ENCODE results near the gene MICAL3.
"Not testable (repeated sequence)": the region's sequence is repeated elsewhere in the genome, so short reads cannot be mapped to it uniquely, and the experiment has no call there.

Gene MICAL3

GRCh38 chr22:17772958-17773605 lies 251.3 kb downstream of the MICAL3 start:
- no peak for DNase-seq

- no peak for DNase-seq
Measured at GRCh38 chr22:17772249-17772957, 252.0 kb downstream of the MICAL3 start.

DNA sequence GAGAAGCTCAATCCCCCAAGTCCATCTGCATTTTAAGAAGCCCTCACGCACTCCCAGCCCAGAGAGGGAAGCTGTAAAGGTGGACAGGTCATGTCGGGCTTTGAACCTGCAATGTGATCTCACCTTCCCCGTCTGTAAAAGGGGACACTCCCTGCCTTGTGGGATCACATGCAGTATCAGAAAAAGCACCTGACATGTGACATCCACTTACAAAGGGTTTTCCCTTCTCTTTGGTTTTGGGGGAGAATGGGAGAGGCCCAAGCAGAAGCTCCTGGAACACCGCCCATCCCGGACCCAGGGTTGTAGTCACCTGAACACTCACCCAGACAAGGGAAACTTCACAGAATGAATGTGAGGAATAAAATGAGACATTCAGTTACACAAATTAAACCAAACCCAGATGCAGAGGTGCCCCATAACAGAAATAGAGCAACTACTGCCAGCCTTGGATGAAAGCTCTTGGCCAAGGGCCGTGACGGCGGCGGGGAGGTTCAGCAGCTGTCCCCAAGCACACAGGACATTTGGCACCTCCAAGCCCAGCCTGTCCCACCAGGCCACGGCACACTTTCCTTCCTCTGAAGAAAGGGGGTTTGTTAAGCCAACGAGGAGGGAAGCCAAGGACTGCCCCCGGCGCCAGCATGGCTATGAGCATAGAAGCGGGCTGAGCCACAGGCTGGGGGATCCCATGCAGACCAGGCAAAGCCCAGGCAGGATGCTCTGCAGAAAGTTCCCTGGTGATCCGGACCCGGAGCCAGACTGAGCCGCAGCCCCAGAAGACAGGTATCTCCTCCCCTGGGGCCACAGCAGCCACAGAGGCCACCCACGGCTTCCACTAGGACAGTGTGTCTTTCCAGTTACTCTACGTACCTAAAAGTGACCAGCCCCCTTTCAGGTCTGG lies 253.9 kb downstream of the MICAL3 start:
- DNase-seq: no peak

DNA sequence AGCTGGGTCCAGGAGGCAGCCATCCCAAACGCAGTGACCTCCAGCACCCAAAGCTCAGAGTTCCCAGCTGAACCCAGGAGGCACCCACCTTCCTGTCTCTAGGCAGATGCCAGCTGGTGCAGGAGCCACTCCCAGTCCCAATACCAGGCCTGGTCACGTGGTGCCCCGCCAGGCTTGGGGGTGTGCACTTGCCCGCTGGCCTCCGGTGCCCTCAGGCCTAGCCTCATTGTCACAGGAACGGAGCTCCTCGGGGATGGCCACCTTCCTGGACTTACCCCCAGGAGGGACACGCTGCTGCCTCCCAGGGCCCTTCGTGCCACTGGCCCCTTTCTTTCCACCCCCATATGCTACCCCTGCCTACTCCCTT lies 254.7 kb downstream of the MICAL3 start:
- DNase-seq: no peak

- no peak for DNase-seq
Measured at GRCh38 chr22:17769013-17769715, 255.2 kb downstream of the MICAL3 start.

GRCh38 chr22:17767233-17768065 lies 256.9 kb downstream of the MICAL3 start:
- DNase-seq: peak; percentile 39

DNA sequence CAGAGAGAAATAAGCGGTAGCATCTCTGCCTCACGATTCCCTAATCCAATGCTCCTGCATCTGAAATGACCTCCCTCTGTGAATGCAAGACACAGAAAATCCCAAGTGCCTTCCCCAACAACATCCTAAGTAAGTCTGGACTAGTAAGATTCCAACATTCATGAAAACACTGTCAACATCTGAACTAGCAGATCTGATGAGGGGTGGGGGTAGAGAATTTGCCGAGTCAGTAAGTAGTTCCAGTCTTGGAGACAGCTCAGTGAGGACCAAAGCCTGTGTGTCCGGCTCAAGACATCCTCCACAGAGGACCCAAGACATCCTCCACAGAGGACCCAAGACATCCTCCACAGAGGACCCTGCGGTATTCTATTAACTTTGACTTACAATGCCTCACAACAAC lies 259.5 kb downstream of the MICAL3 start:
- DNase-seq: not testable (repeated sequence)

DNA sequence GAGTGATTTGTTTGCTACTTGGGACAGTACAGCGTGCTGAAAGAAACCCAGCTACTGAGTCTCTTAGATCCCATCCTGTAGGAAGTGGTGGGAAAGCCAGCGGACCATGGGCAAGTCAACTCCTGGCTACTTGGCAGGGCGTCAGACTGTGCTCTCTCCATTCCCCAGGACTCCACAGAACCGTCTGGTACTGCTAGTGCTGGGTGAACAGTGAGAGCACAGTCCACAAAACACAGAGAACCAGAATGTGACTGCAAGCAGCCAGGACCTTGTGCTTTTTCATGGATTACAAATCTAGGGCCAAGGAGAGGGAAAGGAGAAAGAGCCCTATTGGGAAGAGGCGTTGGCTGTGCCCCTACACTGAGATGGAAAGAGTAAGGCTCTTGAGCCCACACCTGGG lies 260.3 kb downstream of the MICAL3 start:
- no peak for DNase-seq

GRCh38 chr22:17763442-17763841 lies 260.9 kb downstream of the MICAL3 start:
- DNase-seq: not testable (repeated sequence)

DNA sequence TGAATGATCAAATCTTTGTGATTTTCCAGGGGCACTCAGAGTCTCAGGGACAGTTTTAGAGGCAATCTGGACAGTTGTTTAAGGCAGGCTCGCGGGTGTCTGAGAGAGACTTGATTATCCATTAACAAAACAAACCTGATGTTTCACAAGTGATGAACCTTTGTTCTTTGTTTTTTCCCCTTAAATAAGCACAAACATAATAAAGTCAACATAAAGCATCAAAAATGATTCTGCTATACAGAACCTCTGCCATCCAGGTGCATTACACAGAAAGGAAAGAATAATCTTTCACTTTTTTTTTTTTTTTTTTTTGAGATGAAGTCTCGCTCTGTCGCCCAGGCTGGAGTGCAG lies 263.2 kb downstream of the MICAL3 start:
- DNase-seq: no peak

GRCh38 chr22:17754233-17754925 lies 270.0 kb downstream of the MICAL3 start:
- DNase-seq: peak; percentile 37

- DNase-seq: no peak
Measured at GRCh38 chr22:17753401-17753989, 270.9 kb downstream of the MICAL3 start.

- no peak for DNase-seq
Measured at GRCh38 chr22:17751596-17751995, 272.8 kb downstream of the MICAL3 start.

GRCh38 chr22:17749605-17750395 lies 274.6 kb downstream of the MICAL3 start:
- DNase-seq: no peak

GRCh38 chr22:17748555-17749353 lies 275.6 kb downstream of the MICAL3 start:
- no peak for DNase-seq

DNA sequence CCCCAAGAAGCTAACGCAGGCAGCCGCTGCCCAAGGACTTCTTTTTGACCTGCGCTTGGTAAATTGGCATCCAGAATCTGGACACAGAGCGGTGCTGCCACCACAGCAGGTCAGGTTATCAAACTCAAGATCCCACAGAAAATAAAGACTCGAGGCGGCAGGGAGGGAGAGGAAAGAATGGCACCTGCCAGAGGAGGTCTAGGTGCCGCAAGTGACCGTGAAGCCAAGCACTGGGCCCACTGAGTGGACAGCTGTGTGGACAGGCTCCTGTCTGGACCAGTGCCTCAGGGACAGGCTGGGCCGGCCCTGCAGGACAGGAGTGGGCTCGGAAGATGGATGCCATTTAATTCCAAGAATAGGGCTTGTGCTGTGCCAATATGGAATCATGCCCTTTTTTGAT lies 277.4 kb downstream of the MICAL3 start:
- DNase-seq: no peak

DNA sequence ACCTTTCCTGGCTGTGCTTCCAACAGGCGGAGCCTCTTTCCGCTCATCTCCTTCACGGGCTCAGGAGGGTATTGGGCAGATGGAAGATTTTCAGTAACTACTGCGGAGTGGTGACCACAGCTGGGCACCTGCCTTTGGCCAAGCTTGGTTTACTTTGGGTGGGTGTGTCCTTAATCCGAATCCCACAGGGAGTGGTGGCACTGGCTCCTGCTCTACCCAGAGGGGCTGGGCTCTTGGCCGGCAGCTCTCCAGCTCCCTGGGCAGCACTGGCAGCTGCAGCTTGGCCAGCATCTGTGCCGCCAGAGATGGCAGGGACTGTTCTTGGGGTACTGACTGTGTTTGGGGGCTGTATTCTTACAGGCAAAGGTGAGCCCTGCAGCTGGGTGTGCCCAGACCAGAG lies 279.9 kb downstream of the MICAL3 start:
- no peak for DNase-seq

GRCh38 chr22:17743661-17744411 lies 280.5 kb downstream of the MICAL3 start:
- DNase-seq: no peak

GRCh38 chr22:17742527-17742902 lies 281.8 kb downstream of the MICAL3 start:
- peak; percentile 66 for DNase-seq

Measured in activated CD4-positive, alpha-beta T cell treated with anti-CD3 and anti-CD28 coated beads, Interleukin-2, amount 50 U/mL, for 1 hour (primary cell).